HG02852 (cell line): ENCODE data around the gene DDR2.

ENCODE experiments used
- ATAC-seq: cut with Tn5 transposase; IDR thresholded peaks from one replicate; pipeline ENCODE4 v1.9.1; 2021; ENCODE audit warnings: mild to moderate bottlenecking, moderate library complexity; ENCODE audit not compliant: unreplicated experiment

Gene DDR2

DNA sequence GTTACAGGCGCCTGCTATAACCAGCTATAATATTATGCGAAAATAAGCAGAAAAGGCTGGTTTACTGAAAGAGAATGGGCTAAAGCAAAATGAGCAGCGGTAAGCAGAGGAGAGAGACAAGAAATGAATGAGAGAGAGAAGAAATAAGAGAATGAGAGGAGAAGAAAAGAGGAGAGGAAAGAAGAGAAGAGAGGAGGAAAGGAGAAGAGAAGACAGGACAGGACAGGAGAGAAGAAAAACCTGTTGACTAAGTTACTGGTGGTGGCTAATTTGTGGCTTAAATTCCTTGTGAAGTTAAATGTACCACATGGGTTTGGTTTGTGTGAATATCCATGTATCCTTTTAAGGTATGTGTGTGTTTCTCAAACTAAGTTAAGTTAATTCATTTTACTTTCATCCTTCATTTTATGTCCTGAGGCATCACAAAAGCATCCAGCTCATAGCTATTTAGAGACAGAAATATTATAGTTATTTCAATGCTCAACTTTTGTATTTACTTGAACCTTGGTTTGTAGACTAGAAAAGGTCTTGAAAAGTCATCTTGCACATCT, 3.1 kb upstream of the DDR2 start:
- ATAC-seq = no peak

DNA sequence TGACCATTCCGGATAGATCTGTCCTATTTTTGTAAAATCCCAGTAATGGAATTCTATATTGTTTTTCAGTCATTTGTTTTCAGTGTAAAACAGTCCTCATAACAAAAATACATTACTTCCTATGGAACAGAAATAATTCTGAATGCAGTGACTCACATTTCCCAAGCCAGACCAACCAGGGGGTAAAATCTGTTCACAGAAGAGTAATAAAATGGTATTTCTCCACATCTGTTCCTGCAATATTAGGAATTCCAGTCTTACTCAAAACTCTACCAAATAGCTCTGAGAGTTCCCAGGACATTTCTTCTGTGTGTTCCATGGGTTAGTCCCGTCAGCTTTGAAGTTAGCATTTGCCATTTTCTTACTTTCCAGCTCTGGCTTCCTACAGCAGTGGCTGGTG, 2.6 kb upstream of the DDR2 start:
- ATAC-seq = no peak

GRCh38 chr1:162631546-162632191, 595 bp upstream of the DDR2 start:
- ATAC-seq = no peak

GRCh38 chr1:162632698-162633080, 425 bp downstream of the DDR2 start:
- ATAC-seq = no peak

DNA sequence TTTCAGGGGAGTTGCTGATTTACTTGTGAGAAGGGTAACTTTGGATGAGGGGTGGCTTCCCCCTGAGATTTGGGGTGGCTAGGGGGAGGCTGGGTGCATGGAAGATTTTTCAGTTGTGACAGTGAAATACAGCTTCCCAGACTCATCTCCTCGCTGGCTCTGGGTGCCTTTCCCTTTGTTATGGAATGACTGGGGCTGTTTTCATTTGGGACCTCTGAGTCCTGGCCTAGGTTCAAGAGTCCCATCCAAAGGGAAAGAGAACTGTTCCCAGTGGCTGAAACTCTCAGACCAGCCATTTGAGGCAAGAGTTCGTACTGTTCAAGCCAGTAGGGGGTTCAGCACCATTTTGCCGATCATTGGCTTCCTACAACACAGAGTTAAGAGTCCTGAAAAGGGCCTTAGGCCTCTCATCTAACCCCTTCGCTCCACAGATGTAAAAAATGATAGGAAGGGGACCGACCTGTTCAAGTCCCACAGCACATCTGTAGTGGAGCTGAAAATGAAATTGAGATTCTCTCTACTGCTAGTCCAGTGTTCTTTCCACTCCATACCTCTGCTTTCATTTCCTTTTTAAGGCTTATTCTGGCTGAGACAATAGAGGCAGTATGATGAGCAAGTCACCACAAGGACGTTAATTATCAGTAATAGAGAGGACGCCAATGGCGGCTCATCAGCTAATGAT, 958 bp downstream of the DDR2 start:
- peak; percentile 72 for ATAC-seq

DNA sequence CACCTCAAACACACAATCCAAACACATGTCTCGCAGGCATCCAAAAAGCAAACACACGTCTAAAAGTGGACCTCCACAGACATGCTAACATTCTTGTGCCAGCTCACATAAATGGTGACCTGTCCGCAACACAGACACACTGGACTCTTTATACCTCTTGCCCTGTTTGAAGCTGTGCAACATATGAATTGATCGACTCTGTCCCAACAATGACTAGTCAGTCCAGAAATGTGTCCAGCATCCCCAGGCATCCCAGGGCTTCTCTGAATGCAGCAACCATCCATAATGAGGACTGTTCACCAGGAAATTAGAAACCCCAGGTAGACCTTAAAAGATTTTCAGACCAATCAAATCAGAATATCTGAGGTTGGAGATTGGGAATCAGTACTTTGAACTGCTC, 3.2 kb downstream of the DDR2 start:
- ATAC-seq = no peak

GRCh38 chr1:162639718-162640117, 7.5 kb downstream of the DDR2 start:
- ATAC-seq = no peak

DNA sequence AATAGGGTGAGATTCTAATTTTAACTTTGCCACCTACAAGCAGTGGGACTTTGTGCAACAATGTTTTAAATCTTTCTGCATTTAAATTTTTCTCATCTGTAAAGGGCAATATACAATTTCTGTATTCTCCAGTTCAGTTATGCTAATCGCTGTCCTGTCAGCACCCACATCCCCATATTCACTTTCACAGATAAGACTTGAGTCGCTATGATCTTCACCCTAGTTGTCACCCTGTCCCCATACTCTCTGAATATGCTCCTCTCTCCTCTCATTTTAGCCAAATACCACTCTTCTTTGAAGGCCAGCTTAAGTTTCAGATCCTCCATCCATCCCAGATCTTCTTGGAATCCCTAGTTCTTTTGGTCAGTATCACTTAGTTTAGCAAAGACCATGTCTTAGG, 8.8 kb downstream of the DDR2 start:
- no peak for ATAC-seq

GRCh38 chr1:162644986-162645314, 12.7 kb downstream of the DDR2 start:
- no peak for ATAC-seq

DNA sequence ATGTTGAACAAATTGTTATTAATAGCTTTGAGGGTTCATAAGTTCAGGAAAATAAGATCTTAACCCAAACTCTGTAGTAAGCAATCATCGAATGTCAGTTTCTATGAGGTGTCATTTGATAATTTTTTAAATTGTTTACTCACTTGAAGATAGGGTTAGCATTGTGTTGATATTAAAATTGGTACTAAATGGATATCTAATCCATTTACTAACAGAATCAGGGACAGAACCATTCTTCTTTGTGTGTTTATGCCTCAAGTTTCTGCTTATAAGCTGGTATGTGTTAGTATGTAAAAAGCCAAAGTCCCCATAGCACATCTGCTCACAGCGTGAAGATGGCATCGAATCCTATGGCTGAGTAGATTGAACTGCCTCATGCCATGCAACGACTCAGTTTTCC, 13.4 kb downstream of the DDR2 start:
- no peak for ATAC-seq

DNA sequence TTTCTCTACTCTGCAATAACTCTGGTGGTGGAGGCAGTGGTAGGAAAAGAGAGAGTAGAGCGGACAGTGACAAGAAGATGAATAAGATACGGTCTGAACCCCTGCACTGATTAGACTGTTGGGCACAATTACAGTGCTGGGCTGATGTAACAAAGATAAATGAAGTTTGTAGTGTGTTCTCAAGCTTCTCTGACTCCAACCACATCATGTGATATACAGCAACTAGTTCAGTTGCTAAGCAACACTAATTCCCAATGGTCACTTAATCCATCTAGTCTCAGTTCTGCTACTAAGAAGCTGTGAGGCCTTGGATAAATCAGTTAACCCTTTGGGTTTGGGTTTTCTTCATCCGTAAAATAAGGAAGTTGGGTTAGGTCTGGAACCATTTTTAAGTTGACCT, 17.3 kb downstream of the DDR2 start:
- ATAC-seq = no peak

GRCh38 chr1:162654915-162655620, 22.8 kb downstream of the DDR2 start:
- no peak for ATAC-seq

DNA sequence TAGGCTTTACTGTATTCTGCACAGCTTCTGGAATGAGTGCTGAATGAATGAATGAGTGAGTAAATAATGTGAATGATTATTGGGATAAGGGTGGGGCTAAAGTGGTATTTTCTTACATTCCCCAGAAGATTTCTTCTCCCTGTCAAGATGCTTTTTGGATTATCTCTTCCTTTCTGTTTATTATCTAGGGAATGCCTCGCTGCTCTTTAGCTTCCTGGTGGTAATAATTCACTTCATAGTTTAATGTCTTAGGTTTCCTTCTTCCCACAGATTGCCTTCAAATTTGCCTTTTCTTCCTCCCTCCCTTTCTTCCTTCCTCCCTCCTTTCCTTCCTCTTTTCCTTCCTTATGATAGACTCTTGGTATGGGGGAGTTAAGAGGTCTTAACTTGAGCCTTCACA, 24.0 kb downstream of the DDR2 start:
- no peak for ATAC-seq

DNA sequence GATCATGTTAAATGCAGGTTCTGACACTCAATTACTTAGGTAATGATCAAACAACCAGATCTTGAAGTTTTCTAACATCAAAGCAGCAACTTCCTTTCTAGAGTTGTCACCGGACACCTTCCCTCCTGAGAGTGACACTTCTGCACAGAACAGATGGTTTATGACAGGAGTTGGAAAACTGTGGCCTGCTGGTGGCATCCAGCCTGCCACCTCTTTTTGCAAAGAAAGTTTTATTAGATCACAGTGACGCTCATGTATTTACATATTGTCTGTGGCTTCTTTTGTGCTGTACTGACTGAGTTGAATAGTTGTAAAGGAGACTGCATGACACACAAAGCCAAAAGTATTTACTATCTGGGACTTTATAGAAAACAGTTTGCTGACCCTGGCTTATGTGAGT, 28.3 kb downstream of the DDR2 start:
- ATAC-seq = no peak

DNA sequence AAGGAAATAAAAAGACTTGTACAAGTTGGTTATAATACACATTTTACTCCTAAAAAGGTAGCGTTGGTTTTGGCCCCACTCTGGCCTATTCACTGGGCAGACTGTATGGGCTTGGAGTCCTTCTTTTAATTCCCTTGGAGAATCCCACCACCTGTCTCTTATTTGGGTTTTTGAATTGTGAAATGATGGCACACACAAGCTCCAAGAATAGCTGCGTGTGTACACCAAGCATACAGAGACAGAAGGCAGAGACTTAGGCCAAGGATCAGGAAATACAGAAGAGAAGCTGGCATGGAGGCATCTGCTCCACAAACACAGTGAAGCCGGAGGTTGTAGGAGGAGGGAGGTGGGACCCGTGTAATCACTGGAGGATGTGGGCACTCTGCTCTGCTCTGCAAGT, 29.1 kb downstream of the DDR2 start:
- no peak for ATAC-seq

- ATAC-seq = no peak
Measured at GRCh38 chr1:162662013-162662412, 29.7 kb downstream of the DDR2 start.

DNA sequence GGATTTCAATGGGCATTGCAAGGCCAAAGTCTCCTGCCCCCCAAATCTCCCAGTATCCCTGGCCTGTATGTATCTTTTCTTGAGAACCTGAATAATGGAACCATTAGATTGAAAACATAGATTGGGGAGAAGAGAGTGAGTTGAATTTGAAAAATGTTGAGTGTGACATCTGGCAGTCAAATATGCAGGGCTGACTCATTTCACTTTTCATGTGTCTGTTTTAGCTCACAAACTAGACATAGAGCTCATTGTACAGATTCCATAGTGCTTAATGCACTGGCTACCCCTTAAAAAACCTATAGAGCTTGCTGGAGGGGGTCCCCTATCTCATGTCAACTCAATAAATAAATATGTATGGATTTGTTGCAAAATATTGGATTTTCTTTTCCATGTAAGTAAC, 30.8 kb downstream of the DDR2 start:
- ATAC-seq = peak; percentile 87

GRCh38 chr1:162663589-162664106, 31.4 kb downstream of the DDR2 start:
- ATAC-seq = peak; percentile 41

DNA sequence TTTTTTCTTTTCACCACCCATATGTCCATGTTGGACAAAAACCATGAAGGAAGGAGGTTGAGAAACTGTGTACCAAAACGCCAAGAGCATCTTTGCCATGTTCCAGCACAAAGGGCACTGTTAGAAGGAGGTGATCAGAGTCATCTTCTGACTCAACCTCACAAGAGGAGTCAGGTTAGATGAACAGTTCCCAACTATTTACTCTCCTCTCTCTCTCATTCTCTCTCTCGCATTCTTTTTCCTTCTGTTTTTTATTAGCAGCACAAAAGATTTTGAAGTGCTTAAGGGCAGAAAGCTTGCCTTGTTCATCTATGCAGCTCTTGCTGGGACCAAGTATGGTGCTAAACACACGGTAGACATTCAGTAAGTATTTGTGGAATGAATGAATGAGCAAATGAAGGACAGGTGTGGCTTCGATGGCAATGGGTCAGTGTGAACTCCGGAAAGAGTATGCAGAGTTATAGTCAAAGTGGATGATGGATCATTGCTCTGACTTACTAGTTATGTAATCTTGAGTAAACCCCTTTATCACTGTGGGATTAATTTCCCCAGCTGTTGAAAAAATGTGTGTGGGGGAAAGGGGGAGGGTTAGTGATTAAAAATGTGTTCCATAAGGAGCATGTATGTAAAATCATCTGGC, 33.9 kb downstream of the DDR2 start:
- ATAC-seq = no peak

DNA sequence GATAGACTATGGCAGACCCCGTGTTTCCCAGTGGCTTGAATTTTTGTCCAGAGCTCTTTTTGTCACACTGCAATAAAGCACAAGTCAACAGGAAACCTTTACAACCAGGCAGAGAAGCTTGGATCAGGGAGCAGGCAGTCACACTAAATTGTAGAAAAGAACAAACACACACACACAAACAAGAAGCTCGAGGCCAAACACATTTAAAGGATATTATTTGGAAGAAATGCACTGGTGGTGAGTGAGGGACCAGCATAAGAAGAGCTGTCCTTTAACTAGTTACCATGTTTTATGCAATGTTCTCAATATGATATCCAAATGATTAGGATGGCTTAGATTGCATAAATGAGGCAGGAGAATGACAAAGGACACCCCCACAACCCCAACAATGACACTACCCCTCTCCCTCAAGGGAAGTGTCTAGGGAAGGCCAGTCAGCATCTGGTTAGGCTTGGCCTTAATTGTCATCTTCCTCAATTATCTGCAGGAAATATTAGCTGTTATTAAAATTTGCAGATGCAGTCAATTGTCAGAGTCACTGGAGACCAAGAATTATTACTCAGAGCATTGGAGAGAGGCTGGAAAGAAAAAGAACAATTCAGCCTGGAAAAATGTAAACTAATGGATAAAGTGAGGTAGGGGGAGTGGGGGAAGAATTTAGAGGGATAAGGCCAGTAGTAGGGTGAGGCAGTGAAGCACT, 35.3 kb downstream of the DDR2 start:
- no peak for ATAC-seq
